A549 (cell line): Measurements from ENCODE around the gene TAC3.

Experiments
- CEBPB ChIP-seq, 2 experiments: fragments of >200 bp in 1 of 2; sonication (Bioruptor Twin) in 1 of 2; formaldehyde crosslinking in 1 of 2; IDR thresholded peaks; 2 replicates each; pipeline ENCODE4 v1.6.1; 2012 to 2016
- ESRRA ChIP-seq: fragments of 150-350 bp; IDR thresholded peaks from 2 replicates; pipeline ENCODE4 v1.6.1; 2014; ENCODE audit warnings: mild to moderate bottlenecking, low read length, borderline replicate concordance
- HDAC2 ChIP-seq: fragments of 200-600 bp; sonication (generic); IDR thresholded peaks from 2 replicates; pipeline ENCODE4 v1.6.1; 2016
- HOXA7 ChIP-seq: fragments of 250-450 bp; sonication (Bioruptor Pico); IDR thresholded peaks from 2 replicates; pipeline ENCODE4 v1.5.0; 2020; ENCODE audit warnings: mild to moderate bottlenecking, moderate library complexity
- KDM5A ChIP-seq: fragments of 200-600 bp; sonication (generic); IDR thresholded peaks from 2 replicates; pipeline ENCODE4 v1.6.1; 2016; ENCODE audit warnings: antibody characterized with exemption, mild to moderate bottlenecking
- MAZ ChIP-seq: fragments of 150-350 bp; IDR thresholded peaks from 2 replicates; pipeline ENCODE4 v1.6.1; 2014; ENCODE audit warnings: antibody characterized with exemption, low read depth, low read length, borderline replicate concordance
- MYC ChIP-seq: IDR thresholded peaks from 2 replicates; pipeline ENCODE4 v1.6.1; 2012; ENCODE audit warnings: mild to moderate bottlenecking, inconsistent platforms, low read length, improper control_type of control experiment, borderline replicate concordance
- POLR2A ChIP-seq: IDR thresholded peaks from 2 replicates; pipeline ENCODE4 v1.6.1; 2012; ENCODE audit warnings: mild to moderate bottlenecking, low read length
- RFX5 ChIP-seq: fragments of 450-650 bp; IDR thresholded peaks from 2 replicates; pipeline ENCODE4 v1.7.1; 2014; ENCODE audit warnings: antibody characterized with exemption, mild to moderate bottlenecking, moderate library complexity
- TP53 ChIP-seq: fragments of 250-450 bp; sonication (Bioruptor Pico); IDR thresholded peaks from 2 replicates; pipeline ENCODE4 v1.5.0; 2021; ENCODE audit warnings: mild to moderate bottlenecking, moderate library complexity
- ZFP36 ChIP-seq: fragments of 450-650 bp; IDR thresholded peaks from 2 replicates; pipeline ENCODE4 v1.6.1; 2014; ENCODE audit warnings: borderline replicate concordance; ENCODE audit not compliant: partially characterized antibody
- TF ChIP-seq, protein P1 (sequence below): fragments of >200 bp; sonication (Bioruptor Twin); formaldehyde crosslinking; IDR thresholded peaks from 3 replicates; pipeline ENCODE4 v1.5.1; 2016
- TF ChIP-seq, protein P2 (sequence below): IDR thresholded peaks from 2 replicates; pipeline ENCODE4 v1.6.1; 2012; ENCODE audit warnings: low read depth, borderline replicate concordance

DNA sequence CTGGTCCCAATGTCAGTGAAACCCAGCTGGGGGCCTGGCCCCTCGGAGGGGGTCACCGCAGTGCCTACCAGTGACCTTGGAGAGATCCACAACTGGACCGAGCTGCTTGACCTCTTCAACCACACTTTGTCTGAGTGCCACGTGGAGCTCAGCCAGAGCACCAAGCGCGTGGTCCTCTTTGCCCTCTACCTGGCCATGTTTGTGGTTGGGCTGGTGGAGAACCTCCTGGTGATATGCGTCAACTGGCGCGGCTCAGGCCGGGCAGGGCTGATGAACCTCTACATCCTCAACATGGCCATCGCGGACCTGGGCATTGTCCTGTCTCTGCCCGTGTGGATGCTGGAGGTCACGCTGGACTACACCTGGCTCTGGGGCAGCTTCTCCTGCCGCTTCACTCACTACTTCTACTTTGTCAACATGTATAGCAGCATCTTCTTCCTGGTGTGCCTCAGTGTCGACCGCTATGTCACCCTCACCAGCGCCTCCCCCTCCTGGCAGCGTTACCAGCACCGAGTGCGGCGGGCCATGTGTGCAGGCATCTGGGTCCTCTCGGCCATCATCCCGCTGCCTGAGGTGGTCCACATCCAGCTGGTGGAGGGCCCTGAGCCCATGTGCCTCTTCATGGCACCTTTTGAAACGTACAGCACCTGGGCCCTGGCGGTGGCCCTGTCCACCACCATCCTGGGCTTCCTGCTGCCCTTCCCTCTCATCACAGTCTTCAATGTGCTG lies 21.0 kb downstream of the TAC3 start:
- TF ChIP-seq KDM5A (no peak), POLR2A (no peak), MAZ (no peak), RFX5 (no peak), HOXA7 (CRISPR knock-in tag) (no peak), ZFP36 (no peak), CEBPB (IDR thresholded peaks at IDR 0.05) (no peak), TP53 (CRISPR knock-in tag) (no peak), ESRRA (no peak), MYC (no peak), HDAC2 (no peak)
- TF ChIP-seq, protein P1, sequence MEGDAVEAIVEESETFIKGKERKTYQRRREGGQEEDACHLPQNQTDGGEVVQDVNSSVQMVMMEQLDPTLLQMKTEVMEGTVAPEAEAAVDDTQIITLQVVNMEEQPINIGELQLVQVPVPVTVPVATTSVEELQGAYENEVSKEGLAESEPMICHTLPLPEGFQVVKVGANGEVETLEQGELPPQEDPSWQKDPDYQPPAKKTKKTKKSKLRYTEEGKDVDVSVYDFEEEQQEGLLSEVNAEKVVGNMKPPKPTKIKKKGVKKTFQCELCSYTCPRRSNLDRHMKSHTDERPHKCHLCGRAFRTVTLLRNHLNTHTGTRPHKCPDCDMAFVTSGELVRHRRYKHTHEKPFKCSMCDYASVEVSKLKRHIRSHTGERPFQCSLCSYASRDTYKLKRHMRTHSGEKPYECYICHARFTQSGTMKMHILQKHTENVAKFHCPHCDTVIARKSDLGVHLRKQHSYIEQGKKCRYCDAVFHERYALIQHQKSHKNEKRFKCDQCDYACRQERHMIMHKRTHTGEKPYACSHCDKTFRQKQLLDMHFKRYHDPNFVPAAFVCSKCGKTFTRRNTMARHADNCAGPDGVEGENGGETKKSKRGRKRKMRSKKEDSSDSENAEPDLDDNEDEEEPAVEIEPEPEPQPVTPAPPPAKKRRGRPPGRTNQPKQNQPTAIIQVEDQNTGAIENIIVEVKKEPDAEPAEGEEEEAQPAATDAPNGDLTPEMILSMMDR = no peak
- TF ChIP-seq, protein P2, sequence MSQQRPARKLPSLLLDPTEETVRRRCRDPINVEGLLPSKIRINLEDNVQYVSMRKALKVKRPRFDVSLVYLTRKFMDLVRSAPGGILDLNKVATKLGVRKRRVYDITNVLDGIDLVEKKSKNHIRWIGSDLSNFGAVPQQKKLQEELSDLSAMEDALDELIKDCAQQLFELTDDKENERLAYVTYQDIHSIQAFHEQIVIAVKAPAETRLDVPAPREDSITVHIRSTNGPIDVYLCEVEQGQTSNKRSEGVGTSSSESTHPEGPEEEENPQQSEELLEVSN = no peak
